ENCODE measurements around the gene PTGDR2. TPM values are rescaled to one million over a fixed set of nuclear protein-coding genes. Genes with fewer than 3 reads are reported as not detected.
"Not testable (repeated sequence)": the region's sequence is repeated elsewhere in the genome, so short reads cannot be mapped to it uniquely, and the experiment has no call there.

PTGDR2 gene
- total RNA-seq, 1 donor from 2014 or later: 0.59 TPM

DNA sequence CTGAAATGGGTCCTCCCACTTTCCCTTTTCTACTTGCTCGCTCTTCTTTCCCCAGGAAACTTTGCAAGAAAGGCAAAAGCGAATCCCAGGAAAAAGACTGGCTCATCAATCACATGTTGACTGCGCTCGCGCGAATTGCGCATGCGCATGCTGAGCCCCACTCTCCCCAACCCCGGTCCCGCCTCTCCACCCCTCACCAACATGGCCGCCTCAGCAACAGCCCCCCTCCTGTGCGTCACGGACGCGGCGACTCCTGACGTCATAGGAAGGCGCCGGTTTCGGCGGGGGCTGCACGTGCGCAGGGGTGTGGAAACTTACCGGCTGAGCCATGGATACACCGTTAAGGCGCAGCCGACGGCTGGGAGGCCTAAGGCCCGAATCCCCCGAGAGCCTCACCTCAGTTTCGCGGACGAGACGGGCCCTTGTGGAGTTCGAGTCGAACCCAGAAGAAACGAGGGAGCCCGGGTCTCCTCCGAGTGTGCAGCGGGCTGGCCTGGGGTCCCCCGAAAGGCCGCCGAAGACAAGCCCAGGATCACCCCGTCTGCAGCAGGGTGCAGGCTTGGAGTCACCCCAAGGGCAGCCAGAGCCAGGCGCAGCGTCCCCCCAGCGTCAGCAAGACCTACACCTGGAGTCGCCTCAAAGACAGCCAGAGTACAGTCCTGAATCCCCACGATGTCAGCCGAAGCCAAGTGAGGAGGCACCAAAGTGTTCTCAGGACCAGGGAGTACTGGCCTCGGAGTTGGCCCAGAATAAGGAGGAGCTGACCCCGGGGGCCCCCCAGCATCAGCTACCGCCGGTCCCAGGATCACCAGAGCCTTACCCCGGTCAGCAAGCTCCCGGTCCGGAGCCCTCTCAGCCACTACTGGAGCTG, 13.7 kb downstream of the PTGDR2 start, which contains the start of gene CCDC86:
TSS of gene CCDC86 (plus strand) at position 317 of the 871 bp plus-strand sequence. CDS start at position 329, 12 bp downstream.
- DNase-seq: peak; percentile 96

GRCh38 chr11:60840470-60841430, 15.0 kb downstream of the PTGDR2 start:
- DNase-seq: peak; percentile 51

GRCh38 chr11:60838132-60838531, 17.6 kb downstream of the PTGDR2 start:
- no peak for DNase-seq

DNA sequence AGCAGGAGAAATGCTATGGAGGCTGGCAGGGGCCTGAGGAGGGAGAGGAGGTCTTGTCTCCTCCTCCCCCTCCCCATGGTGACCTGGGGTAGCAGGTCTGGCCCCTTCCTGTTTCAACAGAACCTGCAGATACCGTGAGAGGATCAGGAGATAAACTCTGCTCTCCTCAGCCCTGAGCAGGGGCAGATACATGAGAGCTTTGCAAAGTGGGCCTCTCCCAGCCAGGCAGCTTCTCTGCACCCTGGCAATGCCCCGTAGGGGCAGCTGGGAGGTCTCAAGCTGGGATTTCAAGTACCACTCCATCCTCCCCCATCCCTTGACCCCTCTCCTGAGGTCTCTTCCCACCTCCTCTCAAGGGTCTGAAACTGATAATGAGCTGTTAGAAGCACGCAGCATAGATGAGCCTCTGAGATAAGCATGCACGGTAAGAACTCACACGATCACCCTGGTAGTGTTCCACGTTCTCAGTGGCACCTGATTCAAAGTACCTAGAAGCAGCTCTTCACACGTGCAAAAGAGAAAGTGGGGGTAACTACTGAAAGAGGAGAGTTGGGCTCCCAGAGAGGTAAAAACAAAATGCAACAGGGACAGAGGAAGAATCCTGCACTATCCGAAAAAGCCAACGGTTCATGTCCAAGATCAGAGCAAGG, 18.8 kb downstream of the PTGDR2 start:
- DNase-seq: no peak

DNA sequence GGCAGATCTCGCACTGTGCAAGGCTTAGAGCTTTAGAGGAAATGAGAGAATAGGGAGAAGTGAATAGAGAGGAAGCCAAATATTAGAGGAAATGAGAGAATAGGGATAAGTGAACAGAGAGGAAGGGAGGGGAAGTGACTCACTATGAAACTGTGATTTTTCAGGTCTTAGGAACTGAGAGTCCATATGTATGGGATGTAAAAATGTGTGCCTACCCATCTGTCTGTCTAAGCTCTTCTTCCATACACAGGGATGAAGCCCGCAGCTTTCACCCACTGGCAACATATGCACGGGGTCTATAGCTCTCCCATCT, 20.3 kb downstream of the PTGDR2 start:
- DNase-seq: no peak

DNA sequence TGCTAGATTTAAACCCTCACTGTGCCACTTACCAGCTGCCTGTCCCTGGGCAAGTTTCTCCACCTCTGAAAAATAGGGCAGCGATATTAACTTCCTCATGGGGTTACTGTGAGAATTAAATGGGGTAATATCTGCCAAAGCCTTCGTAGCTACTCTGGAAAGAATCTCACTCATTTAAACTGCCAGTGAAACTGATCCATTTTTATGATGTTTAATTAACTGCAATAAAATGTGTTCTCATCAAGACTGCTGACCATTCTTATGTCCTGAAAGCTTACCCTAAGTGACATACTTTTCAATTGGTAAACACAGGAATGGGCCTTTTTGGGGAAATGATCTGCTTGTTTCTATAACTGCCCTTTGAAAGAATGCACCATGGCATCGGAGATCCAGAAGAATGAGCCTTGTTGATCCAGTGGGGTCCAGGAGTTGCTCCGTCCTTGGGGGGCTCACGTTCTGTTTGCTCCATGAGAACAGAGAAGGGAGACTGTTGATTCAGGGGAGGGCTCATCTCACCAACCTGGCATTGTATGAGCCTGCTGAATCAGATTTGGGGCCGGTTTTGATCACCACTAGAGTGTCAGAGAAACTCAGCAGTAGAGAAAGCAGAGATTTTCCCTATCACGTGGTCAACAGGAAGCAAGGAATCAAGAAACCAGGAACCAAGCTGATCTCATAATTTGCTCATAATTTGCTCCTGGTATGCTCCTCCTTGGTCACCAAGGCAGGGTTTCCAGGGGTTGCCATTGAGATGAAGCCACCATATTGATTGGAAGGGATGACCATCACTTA, 20.8 kb downstream of the PTGDR2 start:
- no peak for DNase-seq

- no peak for DNase-seq
Measured at GRCh38 chr11:60831501-60832079, 24.2 kb downstream of the PTGDR2 start.

- peak; percentile 49 for DNase-seq
Measured at GRCh38 chr11:60831143-60831500, 24.6 kb downstream of the PTGDR2 start.

DNA sequence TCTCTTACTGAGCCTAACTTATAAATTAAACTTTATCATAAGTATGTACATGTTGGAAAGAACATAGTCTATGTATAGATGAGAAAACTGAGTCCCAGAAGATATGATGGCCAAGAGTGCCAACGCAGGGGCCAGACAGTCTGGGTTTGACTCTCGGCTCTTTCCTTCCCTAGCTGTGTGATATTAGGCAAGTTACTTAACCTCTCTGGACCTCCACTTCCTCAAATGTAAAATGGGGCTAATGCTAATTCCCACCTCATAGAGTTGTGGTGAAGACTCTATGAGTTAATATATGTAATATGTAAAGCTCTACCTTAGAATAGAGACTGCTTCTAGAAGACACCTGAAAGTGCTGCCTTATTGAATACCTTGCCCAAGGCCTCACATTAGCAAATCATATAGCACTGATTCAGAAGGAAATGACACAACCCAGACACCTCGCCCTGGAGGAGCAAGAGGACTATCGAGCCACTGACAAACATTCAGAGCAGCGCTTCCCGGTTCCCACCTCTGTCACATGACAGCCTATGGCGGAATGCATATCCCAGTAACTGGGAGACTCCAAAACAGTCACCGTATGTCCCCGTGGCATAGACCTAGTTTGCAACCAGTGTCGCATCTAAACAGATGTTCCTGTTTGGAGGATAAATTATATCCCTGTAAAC, 25.1 kb downstream of the PTGDR2 start:
- no peak for DNase-seq

- DNase-seq: no peak
Measured at GRCh38 chr11:60825790-60826189, 30.0 kb downstream of the PTGDR2 start.

GRCh38 chr11:60825118-60825517, 30.6 kb downstream of the PTGDR2 start:
- DNase-seq: no peak

GRCh38 chr11:60823745-60824306, 31.9 kb downstream of the PTGDR2 start:
- DNase-seq: not testable (repeated sequence)

- DNase-seq: no peak
Measured at GRCh38 chr11:60821827-60822599, 33.7 kb downstream of the PTGDR2 start.

DNA sequence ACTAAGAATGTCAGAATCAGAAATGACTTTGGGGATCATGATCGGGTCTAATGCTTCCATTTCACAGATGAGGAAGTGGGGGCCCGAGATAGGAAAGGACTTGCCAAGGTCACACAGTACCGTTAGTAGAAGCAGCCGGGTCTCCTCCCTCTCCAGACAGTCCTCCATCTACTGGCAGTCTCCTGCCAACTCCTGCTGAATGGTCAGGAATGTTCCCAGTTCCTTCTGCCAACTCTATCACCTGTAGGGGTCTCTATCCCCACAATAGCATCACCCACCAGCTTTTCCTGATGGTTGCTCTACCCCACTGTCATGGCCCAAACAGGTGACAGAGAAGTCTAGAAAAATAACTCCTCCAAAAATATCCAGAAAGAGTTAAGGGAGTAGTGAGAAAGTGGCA, 37.7 kb downstream of the PTGDR2 start:
- DNase-seq: no peak

- DNase-seq: no peak
Measured at GRCh38 chr11:60816590-60817157, 39.1 kb downstream of the PTGDR2 start.

DNA sequence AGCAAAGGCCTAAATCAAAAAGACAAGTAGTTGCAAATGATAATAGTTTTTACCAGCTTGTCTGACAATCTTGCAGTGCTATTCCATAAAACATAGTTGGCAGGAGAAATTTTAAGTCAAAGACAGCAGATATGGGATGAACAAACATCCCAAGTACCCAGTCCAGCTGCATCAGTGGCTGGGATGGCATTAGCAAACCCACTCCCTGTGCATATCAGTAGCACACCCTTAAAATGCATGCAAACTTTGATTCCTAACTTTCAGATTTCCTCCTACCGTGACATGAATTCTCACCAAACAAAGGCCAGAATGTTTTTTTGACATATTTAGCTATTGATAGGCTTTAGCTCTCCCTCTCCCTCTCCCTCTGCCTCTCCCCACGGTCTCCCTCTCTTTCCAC, 41.6 kb downstream of the PTGDR2 start:
- no peak for DNase-seq

DNA sequence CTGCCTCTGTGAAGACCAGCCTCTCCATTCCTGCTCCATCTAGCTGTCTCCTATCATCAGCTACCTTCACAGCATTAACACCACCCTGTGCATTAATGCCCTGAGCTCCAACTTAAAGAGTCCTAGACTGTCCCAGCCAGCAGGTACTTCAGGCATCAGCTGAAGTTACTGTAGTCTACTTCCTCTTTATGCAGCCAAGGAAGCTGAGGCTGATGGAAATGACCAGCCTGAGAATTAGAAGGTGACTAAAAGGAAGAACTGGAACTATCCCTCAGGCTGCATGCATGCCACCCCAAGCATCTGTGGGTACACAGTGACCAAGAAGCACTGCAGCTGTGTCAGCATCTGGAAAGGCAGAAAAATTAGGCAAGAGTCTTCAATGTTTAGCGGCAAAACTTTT, 42.4 kb downstream of the PTGDR2 start:
- DNase-seq: no peak

DNA sequence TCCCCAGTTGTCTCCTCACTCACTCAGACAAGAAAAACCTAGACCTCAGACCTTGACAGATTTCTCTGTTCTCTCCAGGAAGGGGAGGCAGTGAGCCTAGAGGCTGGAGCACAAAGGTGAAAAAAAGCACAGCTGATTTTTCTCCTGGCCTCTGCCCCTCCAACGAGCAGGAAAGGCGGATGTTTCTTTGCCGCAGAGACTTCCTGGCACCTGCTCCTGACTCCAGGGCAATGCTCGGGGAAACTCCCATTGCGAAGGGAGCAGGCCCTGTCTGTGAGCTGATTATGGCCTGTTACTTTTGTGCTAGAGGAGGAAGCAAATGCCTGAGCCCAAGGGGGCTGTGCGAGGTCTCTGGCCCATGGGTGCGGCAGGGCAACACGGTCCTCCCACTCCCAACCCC, 45.2 kb downstream of the PTGDR2 start:
- DNase-seq: no peak

DNA sequence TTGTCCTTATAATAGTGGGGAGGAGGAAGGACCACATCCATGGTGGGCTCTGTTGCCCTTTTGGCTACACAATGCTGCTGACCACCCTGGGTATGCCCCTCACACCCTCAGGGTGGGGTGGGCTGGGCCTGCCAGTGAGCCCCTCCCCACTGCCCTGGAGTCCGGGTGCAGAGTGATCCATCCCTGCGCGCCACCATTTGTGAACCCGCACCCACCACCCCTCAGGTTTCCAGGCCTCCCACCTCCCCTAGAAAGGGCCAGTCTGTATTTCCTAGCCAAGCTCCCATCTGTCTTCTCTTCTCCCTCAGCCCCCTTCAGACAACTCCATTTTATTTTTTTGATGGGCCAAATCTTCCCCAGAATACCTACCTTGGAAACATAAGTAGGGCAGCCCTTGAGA, 45.6 kb downstream of the PTGDR2 start:
- DNase-seq: no peak

Measured in skin of body (tissue), 2 donors.